HG02610 (cell line): ENCODE data around the gene SGK2.
A peak's percentile ranks its signal among the peaks of the same experiment; 100 is the strongest.
"Not testable (repeated sequence)": the region's sequence is repeated elsewhere in the genome, so short reads cannot be mapped to it uniquely, and the experiment has no call there.

Experiments used
- ATAC-seq: cut with Tn5 transposase; IDR thresholded peaks from one replicate; pipeline ENCODE4 v1.9.1; 2021; ENCODE audit warnings: mild to moderate bottlenecking, moderate library complexity; ENCODE audit not compliant: unreplicated experiment

SGK2 gene

DNA sequence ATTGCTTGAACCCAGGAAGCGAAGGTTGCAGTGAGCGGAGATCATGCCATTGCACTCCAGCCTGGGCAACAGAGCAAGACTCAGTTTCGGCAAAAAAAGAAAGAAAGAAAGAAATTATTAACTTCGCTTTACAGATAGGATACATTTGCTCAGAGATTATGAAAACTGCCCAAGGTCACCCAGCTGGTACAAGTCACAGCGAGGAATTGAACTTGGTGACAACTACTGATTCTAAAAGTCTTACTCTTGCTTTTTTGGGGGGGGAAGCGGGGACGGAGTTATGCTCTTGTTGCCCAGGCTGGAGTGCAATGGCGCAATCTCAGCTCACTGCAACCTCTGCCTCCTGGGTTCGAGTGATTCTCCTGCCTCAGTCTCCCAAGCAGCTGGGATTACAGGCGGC lies 29.7 kb downstream of the SGK2 start:
- not testable (repeated sequence) for ATAC-seq

DNA sequence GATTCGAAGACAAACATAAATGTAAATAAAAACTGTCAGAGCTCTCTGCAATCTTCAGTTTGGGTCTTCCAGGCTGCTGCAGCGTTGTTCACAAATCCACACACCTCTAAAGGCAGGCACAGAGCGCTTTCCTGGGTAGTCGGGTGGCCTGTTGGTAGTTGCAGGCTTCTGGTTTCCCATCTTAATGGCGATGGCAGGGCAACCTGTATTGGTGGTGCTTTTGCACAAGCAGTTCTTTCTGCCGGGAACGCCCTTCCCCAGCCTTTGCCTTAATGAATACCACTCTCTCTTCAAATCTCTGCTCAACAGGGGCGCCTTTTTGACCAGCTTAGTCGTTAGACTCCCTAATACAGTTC lies 31.2 kb downstream of the SGK2 start:
- no peak for ATAC-seq

DNA sequence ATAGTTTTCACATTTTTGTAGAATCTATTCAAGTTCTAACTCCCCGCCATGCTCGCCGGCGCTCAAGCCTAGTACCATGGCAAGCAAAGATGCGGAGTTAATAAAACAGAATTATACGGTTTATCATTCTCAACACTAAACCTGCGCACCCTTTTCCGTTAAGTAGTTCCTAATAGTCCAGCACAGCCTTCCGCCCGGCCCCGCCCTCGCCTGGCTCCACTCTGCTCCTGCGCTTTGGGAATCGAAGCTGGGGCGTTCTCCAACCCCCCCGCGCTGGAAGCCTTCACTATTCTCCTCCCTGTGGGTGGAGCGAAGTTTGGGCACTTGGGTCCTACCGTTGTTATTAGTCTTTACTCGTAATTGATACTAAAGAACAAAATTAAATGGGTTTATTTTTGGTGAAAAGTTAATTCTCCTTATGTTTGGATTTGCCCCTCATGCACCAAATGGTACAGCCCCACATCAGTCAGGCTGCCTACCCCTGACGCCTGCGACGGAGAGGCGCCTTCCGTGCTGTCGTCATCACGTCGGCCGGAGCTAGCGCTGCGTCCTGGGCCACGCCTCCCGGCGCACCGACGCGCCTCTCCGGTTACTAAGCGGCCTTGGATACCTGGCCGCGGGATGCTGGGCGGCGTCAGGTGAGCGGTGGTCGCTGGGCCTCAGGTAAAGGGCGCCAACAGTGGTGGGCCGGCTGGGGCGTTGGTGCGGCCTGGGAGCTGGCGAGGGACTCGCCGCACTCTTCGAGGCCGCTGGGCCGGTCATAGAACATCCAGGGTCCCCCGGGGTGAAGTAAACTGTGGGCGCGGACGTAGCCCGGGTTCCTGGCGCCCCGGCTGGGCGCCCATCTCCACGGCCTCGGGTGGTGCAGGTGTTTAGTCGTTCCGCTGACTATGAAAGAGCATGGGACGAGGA lies 31.8 kb downstream of the SGK2 start, which contains the start of gene IFT52:
Gene IFT52 (plus strand): TSS at position 546 of the 912 bp plus-strand sequence. CDS start 3,762 bp downstream, outside the sequence.
- ATAC-seq: peak; percentile 100

GRCh38 chr20:43601960-43602359 lies 43.1 kb downstream of the SGK2 start:
- ATAC-seq: not testable (repeated sequence)

DNA sequence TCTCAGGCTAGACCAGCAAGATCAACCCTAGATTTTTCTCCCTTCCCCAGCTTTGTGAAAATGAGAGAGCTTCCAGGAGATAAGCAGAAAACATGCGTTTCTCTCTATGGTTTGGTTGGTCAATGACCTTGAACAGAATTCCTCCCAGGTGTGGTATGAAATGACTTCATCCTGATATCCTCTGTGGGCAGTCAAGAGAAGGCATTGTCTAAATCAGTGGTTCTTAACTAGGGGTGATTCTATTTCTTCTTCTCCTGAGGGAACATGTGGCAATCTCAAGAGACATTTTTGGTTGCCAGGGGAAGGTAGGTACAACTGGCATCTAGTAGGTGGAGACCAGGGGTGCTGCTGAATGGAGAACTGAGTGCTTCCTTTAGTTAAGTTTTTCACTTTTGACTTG lies 44.3 kb downstream of the SGK2 start:
- ATAC-seq: no peak

DNA sequence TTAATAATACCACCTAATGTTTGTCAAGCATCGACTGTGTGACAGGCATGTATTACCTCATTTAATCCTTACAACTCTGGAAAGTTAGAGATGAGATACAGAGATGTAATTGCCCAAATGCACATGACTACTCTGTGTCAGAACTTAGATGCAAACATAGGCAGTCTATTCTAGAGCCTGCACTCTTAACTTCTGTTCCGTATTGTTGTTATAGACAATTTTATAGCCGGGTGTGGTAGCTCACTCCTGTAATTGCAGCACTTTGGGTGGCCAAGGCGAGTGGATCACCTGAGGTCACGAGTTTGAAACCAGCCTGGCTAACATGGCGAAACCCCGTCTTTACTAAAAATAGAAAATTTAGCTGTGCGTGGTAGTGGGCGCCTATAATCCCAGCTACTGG lies 46.9 kb downstream of the SGK2 start:
- no peak for ATAC-seq

- ATAC-seq: not testable (repeated sequence)
These were observed 48.5 kb downstream of the SGK2 start for GRCh38 chr20:43607278-43607677.

- ATAC-seq: no peak
These were observed 72.8 kb downstream of the SGK2 start for GRCh38 chr20:43631598-43631997.
